ENCODE data around the gene TIAM1. TPM values are rescaled to one million over a fixed set of nuclear protein-coding genes. Genes with fewer than 3 reads are reported as not detected.

TIAM1 gene
- polyA plus RNA-seq, 1 experiment: 0.11 TPM

DNA sequence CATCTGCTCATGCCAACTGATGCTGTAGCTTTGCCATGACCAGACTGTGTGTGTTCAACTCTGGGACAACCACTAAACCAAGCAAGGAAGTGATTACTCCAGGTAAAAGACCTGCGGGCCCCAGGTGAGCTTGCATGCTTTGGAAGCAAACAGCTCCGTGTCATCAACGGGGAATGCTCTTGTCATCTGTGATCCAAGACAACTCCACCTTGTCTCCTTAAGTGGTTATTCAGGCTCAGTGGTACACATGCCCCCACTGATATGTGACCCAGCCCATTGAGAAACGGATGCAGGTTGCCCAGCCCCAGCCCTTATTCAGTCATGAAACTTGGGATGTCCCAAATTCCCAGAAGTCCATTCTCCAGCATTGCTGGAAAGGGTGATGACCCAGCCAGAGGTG, 89.0 kb downstream of the TIAM1 start:
- no peak overlapping the region for H3K4me3 ChIP-seq (ENCODE audit: low read depth, low read length)
- ChIA-PET CTCF (interaction anchor here (0.6 kb wide), 1 partner anchor 304 kb away, joined by 3 read pairs; no protein-coding TSS in a partner anchor), POLR2A (no interaction called here)
- H3K27me3 ChIP-seq (ENCODE audit: control insufficient read depth, insufficient read depth, low read length): no peaks in the 10 kb centered on the region
- H3K36me3 ChIP-seq (ENCODE audit: control insufficient read depth, insufficient read depth, low read length): no peaks in the 10 kb centered on the region
- TF ChIP-seq, protein P1, sequence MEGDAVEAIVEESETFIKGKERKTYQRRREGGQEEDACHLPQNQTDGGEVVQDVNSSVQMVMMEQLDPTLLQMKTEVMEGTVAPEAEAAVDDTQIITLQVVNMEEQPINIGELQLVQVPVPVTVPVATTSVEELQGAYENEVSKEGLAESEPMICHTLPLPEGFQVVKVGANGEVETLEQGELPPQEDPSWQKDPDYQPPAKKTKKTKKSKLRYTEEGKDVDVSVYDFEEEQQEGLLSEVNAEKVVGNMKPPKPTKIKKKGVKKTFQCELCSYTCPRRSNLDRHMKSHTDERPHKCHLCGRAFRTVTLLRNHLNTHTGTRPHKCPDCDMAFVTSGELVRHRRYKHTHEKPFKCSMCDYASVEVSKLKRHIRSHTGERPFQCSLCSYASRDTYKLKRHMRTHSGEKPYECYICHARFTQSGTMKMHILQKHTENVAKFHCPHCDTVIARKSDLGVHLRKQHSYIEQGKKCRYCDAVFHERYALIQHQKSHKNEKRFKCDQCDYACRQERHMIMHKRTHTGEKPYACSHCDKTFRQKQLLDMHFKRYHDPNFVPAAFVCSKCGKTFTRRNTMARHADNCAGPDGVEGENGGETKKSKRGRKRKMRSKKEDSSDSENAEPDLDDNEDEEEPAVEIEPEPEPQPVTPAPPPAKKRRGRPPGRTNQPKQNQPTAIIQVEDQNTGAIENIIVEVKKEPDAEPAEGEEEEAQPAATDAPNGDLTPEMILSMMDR (IDR thresholded peaks at IDR 0.05; ENCODE audit: insufficient read depth, low read depth, low read length): no peak
- no peak for DNase-seq (ENCODE audit: low read depth)

DNA sequence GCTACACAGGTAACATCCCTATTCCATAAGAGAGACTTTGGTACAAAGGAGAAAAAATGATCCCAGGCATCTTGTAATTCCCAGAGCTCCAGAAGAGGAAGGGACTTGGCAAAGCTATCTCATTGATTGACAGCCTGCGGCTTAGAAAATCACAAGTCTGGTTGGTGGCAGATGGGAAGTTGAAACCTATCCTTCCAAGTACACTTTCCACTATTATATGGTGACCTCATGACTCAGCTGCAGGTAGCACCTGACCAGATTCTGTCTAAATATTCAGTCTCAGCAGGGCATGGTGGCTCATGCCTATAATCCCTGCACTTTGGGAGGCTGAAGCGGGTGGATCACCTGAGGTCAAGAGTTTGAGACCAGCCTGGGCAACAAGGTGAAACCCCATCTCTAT, 89.9 kb downstream of the TIAM1 start:
- POLR2A ChIA-PET: no interaction called here
- Histone ChIP-seq H3K4me3 (ENCODE audit: low read depth, low read length) (no peak overlapping the region), H3K27me3 (ENCODE audit: control insufficient read depth, insufficient read depth, low read length) (no peaks in the 10 kb centered on the region), H3K36me3 (ENCODE audit: control insufficient read depth, insufficient read depth, low read length) (no peaks in the 10 kb centered on the region)
- DNase-seq (ENCODE audit: low read depth): no peak
- CTCF ChIA-PET: no interaction called here
- TF ChIP-seq, protein P1 (IDR thresholded peaks at IDR 0.05; ENCODE audit: insufficient read depth, low read depth, low read length): no peak

DNA sequence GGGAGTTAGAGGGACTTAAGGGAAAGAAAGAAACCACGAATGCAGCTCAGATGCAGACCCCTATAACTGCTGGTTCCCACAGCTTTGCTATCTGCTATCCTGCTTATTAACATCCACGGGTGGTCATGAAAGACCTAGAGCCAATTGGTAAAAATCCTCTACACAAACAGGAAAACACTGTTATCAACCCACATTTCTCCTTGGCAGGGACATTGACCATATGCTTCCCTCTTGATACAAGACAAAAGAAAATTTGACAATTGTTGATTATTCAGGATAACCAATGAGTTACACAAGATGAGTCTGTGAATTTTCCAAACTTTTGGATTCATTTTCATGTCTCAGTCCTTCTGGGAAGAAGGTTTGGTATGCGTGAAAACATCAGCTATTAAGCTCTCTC, 90.4 kb downstream of the TIAM1 start:
- no peak for DNase-seq (ENCODE audit: low read depth)
- no peaks in the 10 kb centered on the region for H3K36me3 ChIP-seq (ENCODE audit: control insufficient read depth, insufficient read depth, low read length)
- no peaks in the 10 kb centered on the region for H3K27me3 ChIP-seq (ENCODE audit: control insufficient read depth, insufficient read depth, low read length)
- CTCF ChIA-PET: no interaction called here
- POLR2A ChIA-PET: no interaction called here
- TF ChIP-seq, protein P1 (IDR thresholded peaks at IDR 0.05; ENCODE audit: insufficient read depth, low read depth, low read length): no peak
- no peak overlapping the region for H3K4me3 ChIP-seq (ENCODE audit: low read depth, low read length)

DNA sequence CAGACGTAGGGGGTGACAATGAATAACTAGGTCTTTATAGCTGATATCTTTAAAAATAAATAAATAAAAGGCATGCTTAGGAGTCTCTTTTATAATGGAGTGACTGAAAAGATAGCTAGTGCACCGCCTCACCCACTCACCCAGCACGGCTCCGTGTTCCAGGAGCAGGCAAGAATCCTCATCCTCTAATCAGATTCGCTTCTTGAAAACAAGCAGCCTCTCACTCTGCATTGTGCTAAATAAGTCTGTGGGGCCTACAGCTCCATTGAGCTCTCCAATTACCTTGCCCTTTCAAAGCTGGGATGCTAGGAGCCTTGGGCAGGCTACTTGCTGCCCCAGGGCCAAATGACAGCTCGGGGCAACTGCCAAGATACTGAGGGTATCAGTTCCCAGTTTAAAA, 91.5 kb downstream of the TIAM1 start:
- ChIA-PET CTCF (no interaction called here), POLR2A (no interaction called here)
- DNase-seq (ENCODE audit: low read depth): no peak
- H3K27me3 ChIP-seq (ENCODE audit: control insufficient read depth, insufficient read depth, low read length): no peaks in the 10 kb centered on the region
- no peaks in the 10 kb centered on the region for H3K36me3 ChIP-seq (ENCODE audit: control insufficient read depth, insufficient read depth, low read length)
- H3K4me3 ChIP-seq (ENCODE audit: low read depth, low read length): no peak overlapping the region
- TF ChIP-seq, protein P1 (IDR thresholded peaks at IDR 0.05; ENCODE audit: insufficient read depth, low read depth, low read length): no peak

DNA sequence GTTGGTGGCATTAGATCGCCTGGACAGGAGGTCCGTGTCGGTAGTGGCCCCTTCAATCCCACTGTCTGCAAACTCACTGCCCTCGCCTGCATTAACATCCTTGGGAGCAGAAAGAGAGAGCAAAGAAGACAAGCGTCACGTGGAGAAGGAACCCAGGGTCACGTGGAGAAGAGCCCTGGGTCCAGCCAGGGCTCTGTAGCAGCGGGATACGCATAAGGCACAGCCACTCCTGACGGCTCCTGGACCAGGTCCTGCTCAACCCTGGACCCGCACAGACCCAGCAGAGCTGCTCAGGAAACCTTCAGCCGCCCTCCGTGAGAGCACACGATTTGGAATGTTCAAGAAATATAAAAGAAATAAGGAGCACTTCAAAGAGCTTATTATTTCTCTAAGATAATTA, 92.0 kb downstream of the TIAM1 start:
- H3K36me3 ChIP-seq (ENCODE audit: control insufficient read depth, insufficient read depth, low read length): no peaks in the 10 kb centered on the region
- H3K4me3 ChIP-seq (ENCODE audit: low read depth, low read length): no peak overlapping the region
- POLR2A ChIA-PET: no interaction called here
- TF ChIP-seq, protein P1 (IDR thresholded peaks at IDR 0.05; ENCODE audit: insufficient read depth, low read depth, low read length): no peak
- DNase-seq (ENCODE audit: low read depth): no peak
- CTCF ChIA-PET: interaction anchor here (1.2 kb wide), 1 partner anchor 14 kb away, joined by 3 read pairs; no protein-coding TSS in a partner anchor
- no peaks in the 10 kb centered on the region for H3K27me3 ChIP-seq (ENCODE audit: control insufficient read depth, insufficient read depth, low read length)
